ENCODE results near the gene MINDY4. TPM values are rescaled to one million over a fixed set of nuclear protein-coding genes. Genes with fewer than 3 reads are reported as not detected.

The MINDY4 gene
- total RNA-seq, 2 donors from 2014 or later: 5.4 to 8.8 TPM

- Histone ChIP-seq H3K36me3 (peaks cover 30% of the 10 kb centered on the region), H3K27ac (no peak overlapping the region), H3K4me1 (peaks cover 0 to 12% of the 10 kb centered on the region in 2 donors), H3K4me3 (no peak overlapping the region), H3K27me3 (no peaks in the 10 kb centered on the region), H3K9me3 (no peaks in the 10 kb centered on the region)
- no peak for TF ChIP-seq CTCF (IDR thresholded peaks at IDR 0.05)
- no peak for DNase-seq (ENCODE audit: low spot score)
These were observed 16.3 kb downstream of the MINDY4 start for GRCh38 chr7:30787486-30787885.

- Histone ChIP-seq H3K4me3 (no peak overlapping the region), H3K36me3 (peaks cover 19% of the 10 kb centered on the region)
These were observed 17.6 kb downstream of the MINDY4 start for GRCh38 chr7:30788640-30789333.

GRCh38 chr7:30789334-30789711 is 18.1 kb downstream of the MINDY4 start:
- no peak for TF ChIP-seq CTCF (IDR thresholded peaks at IDR 0.05)

More at GRCh38 chr7:30788640-30789333, 17.6 kb downstream of the MINDY4 start:
- no peaks in the 10 kb centered on the region for H3K27me3 ChIP-seq
- no peak for DNase-seq (ENCODE audit: low spot score)
- peak overlapping the region; percentile 29 to 55 for H3K27ac ChIP-seq
- H3K4me1 ChIP-seq: peaks cover 0 to 12% of the 10 kb centered on the region in 2 donors
- H3K9me3 ChIP-seq: no peaks in the 10 kb centered on the region
- TF ChIP-seq CTCF (IDR thresholded peaks at IDR 0.05): no peak

GRCh38 chr7:30790356-30790755 is 19.1 kb downstream of the MINDY4 start:
- peaks cover 0 to 18% of the 10 kb centered on the region in 2 donors for H3K4me1 ChIP-seq
- H3K4me3 ChIP-seq: no peak overlapping the region
- no peaks in the 10 kb centered on the region for H3K27me3 ChIP-seq
- TF ChIP-seq CTCF (IDR thresholded peaks at IDR 0.05): no peak
- no peak for DNase-seq (ENCODE audit: low spot score)
- peaks cover 13% of the 10 kb centered on the region for H3K36me3 ChIP-seq
- no peak overlapping the region for H3K27ac ChIP-seq
- no peaks in the 10 kb centered on the region for H3K9me3 ChIP-seq

More at GRCh38 chr7:30789334-30789711, 18.1 kb downstream of the MINDY4 start:
- Histone ChIP-seq H3K4me1 (peaks cover 0 to 12% of the 10 kb centered on the region in 2 donors), H3K27me3 (no peaks in the 10 kb centered on the region), H3K27ac (peak overlapping the region; percentile 29 to 55), H3K36me3 (peaks cover 17% of the 10 kb centered on the region), H3K9me3 (no peaks in the 10 kb centered on the region), H3K4me3 (no peak overlapping the region)
- peak; percentile 77 for DNase-seq (ENCODE audit: low spot score)

GRCh38 chr7:30791114-30791513 is 19.9 kb downstream of the MINDY4 start:
- Histone ChIP-seq H3K4me1 (peaks cover 0 to 26% of the 10 kb centered on the region in 2 donors), H3K27ac (no peak overlapping the region), H3K36me3 (peaks cover 9% of the 10 kb centered on the region), H3K9me3 (no peaks in the 10 kb centered on the region), H3K27me3 (no peaks in the 10 kb centered on the region), H3K4me3 (no peak overlapping the region)
- DNase-seq (ENCODE audit: low spot score): no peak
- peak in 1 of 2 donors; percentile 43 for TF ChIP-seq CTCF (IDR thresholded peaks at IDR 0.05)

All from right atrium auricular region (tissue), 2 donors.